ENCODE results near the gene PLXNA4. TPM values are rescaled to one million over a fixed set of nuclear protein-coding genes. Genes with fewer than 3 reads are reported as not detected.

The PLXNA4 gene
- polyA plus RNA-seq, 1 donor (not counting 4 experiments of a cell fraction or from before 2014, with no cell fraction given), result 0.01 TPM

GRCh38 chr7:132348341-132348740 lies 227.9 kb downstream of the PLXNA4 start:
- Histone ChIP-seq H3K4me1 (ENCODE audit: control insufficient read depth, extremely low read depth, insufficient read depth, low read length) (no peaks in the 10 kb centered on the region), H3K27ac (ENCODE audit: control insufficient read depth, insufficient read depth, low read length) (no peak overlapping the region), H4K20me1 (ENCODE audit: control insufficient read depth, extremely low read depth, insufficient read depth, low read length) (no peaks in the 10 kb centered on the region), H3K36me3 (ENCODE audit: control insufficient read depth in 2 of 2, extremely low read depth in 1 of 2, insufficient read depth in 2 of 2, low read length in 2 of 2) (no peaks in the 10 kb centered on the region), H3K4me2 (ENCODE audit: control insufficient read depth, extremely low read depth, insufficient read depth, low read depth, low read length) (no peak overlapping the region), H3K27me3 (ENCODE audit: control insufficient read depth, extremely low read depth, insufficient read depth, low read length) (peaks cover 22% of the 10 kb centered on the region), H3K79me2 (ENCODE audit: control insufficient read depth, insufficient read depth, low read length) (no peaks in the 10 kb centered on the region), H3K9ac (ENCODE audit: control insufficient read depth, extremely low read depth, insufficient read depth, low read length) (no peak overlapping the region), H2AFZ (ENCODE audit: control insufficient read depth, low read length) (no peak overlapping the region), H3K9me1 (ENCODE audit: control insufficient read depth, extremely low read depth, insufficient read depth, low read length) (no peaks in the 10 kb centered on the region), H3K4me3 (ENCODE audit: control insufficient read depth in 2 of 3, extremely low read depth in 1 of 3, insufficient read depth in 2 of 3, low read depth in 1 of 3, low read length in 3 of 3) (no peak overlapping the region), H3K9me3 (ENCODE audit: control insufficient read depth, low read depth, low read length) (no peaks in the 10 kb centered on the region)
- no peak for TF ChIP-seq CTCF (optimal IDR thresholded peaks at IDR 0.05 in 1 of 3, IDR thresholded peaks at IDR 0.05 in 1 of 3, conservative IDR thresholded peaks at IDR 0.05 in 1 of 3; ENCODE audit: extremely low read depth in 1 of 3, insufficient read depth in 2 of 3, low read length in 3 of 3)
- no peak for TF ChIP-seq EZH2 (IDR thresholded peaks at IDR 0.05; ENCODE audit: low read length)
- DNase-seq (ENCODE audit: low read depth, low spot score), result no peak
- dilution Hi-C loops (cut with MboI; ENCODE audit: extremely low pct_ligation_motif_present, low sequenced_read_pairs), result no loop called here
- FAIRE-seq, result no peak

- H3K27me3 ChIP-seq (ENCODE audit: control insufficient read depth, extremely low read depth, insufficient read depth, low read length), result peaks cover 22% of the 10 kb centered on the region
- H3K9ac ChIP-seq (ENCODE audit: control insufficient read depth, extremely low read depth, insufficient read depth, low read length), result no peak overlapping the region
- H3K9me1 ChIP-seq (ENCODE audit: control insufficient read depth, extremely low read depth, insufficient read depth, low read length), result no peaks in the 10 kb centered on the region
- H3K4me2 ChIP-seq (ENCODE audit: control insufficient read depth, extremely low read depth, insufficient read depth, low read depth, low read length), result no peak overlapping the region
- no peaks in the 10 kb centered on the region for H3K9me3 ChIP-seq (ENCODE audit: control insufficient read depth, low read depth, low read length)
- no peak for TF ChIP-seq EZH2 (IDR thresholded peaks at IDR 0.05; ENCODE audit: low read length)
- no peak for TF ChIP-seq CTCF (optimal IDR thresholded peaks at IDR 0.05 in 1 of 3, IDR thresholded peaks at IDR 0.05 in 1 of 3, conservative IDR thresholded peaks at IDR 0.05 in 1 of 3; ENCODE audit: extremely low read depth in 1 of 3, insufficient read depth in 2 of 3, low read length in 3 of 3)
- H2AFZ ChIP-seq (ENCODE audit: control insufficient read depth, low read length), result no peak overlapping the region
- H4K20me1 ChIP-seq (ENCODE audit: control insufficient read depth, extremely low read depth, insufficient read depth, low read length), result no peaks in the 10 kb centered on the region
- no peak for FAIRE-seq
- no peaks in the 10 kb centered on the region for H3K4me1 ChIP-seq (ENCODE audit: control insufficient read depth, extremely low read depth, insufficient read depth, low read length)
- no peak overlapping the region for H3K4me3 ChIP-seq (ENCODE audit: control insufficient read depth in 2 of 3, extremely low read depth in 1 of 3, insufficient read depth in 2 of 3, low read depth in 1 of 3, low read length in 3 of 3)
- H3K36me3 ChIP-seq (ENCODE audit: control insufficient read depth in 2 of 2, extremely low read depth in 1 of 2, insufficient read depth in 2 of 2, low read length in 2 of 2), result no peaks in the 10 kb centered on the region
- DNase-seq (ENCODE audit: low read depth, low spot score), result no peak
- dilution Hi-C loops (cut with MboI; ENCODE audit: extremely low pct_ligation_motif_present, low sequenced_read_pairs), result no loop called here
- H3K27ac ChIP-seq (ENCODE audit: control insufficient read depth, insufficient read depth, low read length), result no peak overlapping the region
- no peaks in the 10 kb centered on the region for H3K79me2 ChIP-seq (ENCODE audit: control insufficient read depth, insufficient read depth, low read length)
Observed at GRCh38 chr7:132347858-132348257, 228.4 kb downstream of the PLXNA4 start.

All from keratinocyte (primary cell).